Activated gamma-delta T cell treated with anti-CD3 and anti-CD28 coated beads, Interleukin-2, amount 50 U/mL, for 16 hours (primary cell): ENCODE results near the gene CD9.
"Not testable (repeated sequence)": the region's sequence is repeated elsewhere in the genome, so short reads cannot be mapped to it uniquely, and the experiment has no call there.

ENCODE experiments used
- DNase-seq: peaks from one replicate; pipeline ENCODE4 v3.0.0-alpha.2; 2020; ENCODE audit warnings: low read depth

The CD9 gene, protein sequence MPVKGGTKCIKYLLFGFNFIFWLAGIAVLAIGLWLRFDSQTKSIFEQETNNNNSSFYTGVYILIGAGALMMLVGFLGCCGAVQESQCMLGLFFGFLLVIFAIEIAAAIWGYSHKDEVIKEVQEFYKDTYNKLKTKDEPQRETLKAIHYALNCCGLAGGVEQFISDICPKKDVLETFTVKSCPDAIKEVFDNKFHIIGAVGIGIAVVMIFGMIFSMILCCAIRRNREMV

DNA sequence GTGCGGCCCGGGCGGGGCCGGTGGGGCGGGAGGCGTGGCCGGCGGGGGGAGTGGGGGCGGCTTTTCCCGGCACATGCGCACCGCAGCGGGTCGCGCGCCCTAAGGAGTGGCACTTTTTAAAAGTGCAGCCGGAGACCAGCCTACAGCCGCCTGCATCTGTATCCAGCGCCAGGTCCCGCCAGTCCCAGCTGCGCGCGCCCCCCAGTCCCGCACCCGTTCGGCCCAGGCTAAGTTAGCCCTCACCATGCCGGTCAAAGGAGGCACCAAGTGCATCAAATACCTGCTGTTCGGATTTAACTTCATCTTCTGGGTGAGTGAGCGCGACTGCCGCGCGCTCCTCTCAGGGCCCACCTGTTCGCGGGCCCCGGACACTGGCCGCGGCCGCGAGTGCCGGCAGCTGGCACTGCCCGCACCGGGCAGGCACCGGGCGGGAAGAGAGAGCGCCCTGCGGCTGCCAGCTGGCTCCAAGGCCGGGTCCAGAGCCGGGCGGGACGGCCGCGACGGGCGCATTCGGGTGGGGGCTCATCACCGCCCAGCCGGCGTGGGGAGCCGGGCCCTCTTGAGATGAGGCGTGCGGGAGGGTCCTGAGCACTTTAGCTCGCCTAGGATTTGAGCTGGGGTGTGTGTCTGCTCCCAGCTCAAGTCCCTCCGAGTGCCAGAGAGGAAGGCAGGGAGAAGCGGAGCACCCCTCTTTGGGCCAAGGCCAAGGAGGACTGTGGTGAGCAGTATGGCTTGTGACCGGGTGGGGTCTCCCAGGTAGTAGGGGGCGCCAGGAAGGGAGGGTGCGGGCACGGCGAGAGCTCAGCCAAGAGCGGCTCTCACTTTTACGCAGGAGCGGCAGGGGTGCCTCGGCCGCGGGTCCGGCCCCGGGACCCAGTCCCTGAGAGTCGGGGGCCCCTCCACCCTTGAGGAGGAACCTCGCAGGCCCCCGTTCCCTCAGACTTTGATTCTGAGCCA lies at the start of gene CD9:
Gene CD9 (plus strand): TSS at position 145 of the 957 bp plus-strand sequence. CDS start 100 bp downstream, at position 245.
- no peak for DNase-seq

DNA sequence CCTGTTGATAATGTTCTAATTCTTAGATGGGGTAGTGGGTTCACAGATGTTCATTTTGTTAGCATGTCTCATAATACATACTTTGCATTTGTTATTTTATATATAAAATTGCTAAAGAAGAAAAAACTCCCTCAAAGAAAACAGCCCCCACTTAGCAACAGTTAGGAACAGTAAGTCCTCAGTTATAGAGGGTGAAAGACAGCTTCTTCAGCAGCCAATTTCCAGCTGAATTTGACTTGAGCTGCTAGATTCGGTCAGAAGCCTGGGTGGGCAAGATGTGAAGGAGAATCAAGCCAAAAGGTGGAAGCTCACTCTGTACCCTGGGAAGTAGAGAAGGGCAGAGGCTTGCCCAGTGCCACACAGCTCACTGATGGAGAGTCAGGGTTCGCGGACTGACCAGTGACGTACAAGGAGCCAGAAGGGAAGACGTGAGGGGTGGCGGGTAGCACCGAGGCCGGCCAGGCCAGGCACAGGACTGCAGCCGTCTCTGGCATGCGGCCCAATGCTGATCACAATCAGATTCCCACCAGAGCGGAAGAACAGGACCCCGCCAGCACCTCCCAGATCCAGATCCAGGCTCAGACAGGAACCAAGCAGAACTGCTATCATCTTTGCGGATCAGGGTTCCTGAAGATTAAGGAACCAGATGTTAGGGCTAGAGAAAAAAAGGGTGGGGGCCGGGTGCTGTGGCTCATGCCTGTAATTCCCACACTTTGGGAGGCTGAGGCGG lies 45.3 kb upstream of the CD9 start:
- DNase-seq: no peak

DNA sequence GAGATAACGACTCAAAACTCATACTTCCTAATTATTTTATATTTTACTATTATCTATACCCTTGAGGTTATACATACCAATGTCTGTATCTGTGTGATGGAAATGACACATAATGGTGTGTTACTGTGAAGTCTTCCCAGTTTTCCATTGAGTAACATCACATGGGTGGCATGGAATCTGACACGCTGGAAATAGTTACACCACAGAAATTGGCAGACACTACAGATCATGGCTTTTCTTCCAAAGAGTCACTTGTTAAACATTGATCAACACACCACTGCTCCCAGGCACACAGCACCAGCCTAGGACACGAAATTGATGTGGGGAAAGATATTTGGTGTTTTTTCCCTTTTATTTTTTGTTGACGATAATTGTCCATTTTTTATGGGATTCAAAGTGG lies 42.7 kb upstream of the CD9 start:
- no peak for DNase-seq

DNA sequence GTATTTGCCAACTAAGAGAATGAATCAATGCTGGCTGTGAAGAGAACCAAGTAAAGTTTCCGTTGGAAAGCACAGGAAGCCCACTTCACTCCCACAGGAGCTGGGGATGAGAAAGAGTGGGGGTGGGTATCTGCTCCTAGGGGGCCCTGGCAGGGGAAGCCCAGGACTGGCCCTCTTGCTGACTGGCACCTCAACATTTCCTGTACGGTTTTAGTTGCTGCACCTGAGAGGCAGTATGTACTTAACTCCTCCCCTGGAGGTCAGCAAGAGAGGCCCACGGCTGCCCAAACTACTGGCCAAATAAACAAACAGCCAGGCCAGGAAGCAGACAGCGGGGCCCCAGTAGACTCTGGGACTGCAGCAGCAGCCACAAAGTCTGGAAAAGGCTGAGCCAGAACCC lies 41.9 kb upstream of the CD9 start:
- DNase-seq: no peak

DNA sequence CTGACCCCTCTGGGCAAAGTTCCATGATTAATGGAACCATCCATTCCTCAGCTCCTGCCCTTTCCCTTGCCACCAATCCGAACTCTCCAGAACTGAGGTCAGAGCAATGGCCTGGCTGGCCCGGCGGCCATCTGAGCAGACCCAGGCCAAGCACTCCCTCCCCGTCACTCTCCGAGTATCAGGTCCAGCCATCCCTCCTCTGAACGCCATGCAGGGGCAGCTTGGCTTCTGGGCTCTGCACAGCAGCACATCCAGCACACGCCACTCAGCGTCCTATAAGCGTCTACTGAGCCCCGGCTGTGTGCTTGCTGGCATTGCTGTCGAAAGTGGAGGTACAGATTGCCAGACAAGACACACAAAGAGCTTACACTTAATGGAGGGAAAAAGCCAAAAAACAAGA lies 41.5 kb upstream of the CD9 start:
- no peak for DNase-seq

DNA sequence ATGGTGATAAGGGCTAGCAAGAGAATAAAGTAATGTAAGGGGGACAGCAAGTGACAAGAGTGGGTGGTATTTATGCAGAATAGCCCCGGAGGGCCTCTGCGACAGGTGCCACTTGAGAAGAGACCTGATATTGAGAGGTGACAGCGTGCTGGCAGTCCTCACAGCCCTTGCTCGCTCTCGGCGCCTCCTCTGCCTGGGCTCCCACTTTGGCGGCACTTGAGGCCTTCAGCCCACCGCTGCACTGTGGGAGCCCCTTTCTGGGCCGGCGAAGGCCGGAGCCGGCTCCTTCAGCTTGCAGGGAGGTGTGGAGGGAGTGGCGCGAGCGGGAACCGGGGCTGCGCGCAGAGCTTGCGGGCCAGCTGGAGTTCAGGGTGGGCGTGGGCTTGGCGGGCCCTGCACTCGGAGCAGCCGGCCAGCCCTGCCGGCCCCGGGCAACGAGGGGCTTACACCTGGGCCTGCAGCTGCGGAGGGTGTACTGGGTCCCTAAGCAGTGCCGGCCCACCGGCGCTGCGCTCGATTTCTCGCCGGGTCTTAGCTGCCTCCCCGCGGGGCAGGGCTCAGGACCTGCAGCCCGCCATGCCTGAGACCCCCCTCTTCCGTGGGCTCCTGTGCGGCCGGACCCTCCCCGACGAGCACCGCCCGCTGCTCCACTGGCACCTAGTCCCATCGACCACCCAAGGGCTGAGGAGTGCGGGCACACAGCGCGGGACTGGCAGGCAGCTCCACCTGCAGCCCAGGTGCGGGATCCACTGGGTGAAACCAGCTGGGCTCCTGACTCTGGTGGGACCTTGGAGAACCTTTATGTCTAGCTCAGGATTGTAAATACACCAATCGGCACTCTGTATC lies 40.8 kb upstream of the CD9 start:
- not testable (repeated sequence) for DNase-seq

DNA sequence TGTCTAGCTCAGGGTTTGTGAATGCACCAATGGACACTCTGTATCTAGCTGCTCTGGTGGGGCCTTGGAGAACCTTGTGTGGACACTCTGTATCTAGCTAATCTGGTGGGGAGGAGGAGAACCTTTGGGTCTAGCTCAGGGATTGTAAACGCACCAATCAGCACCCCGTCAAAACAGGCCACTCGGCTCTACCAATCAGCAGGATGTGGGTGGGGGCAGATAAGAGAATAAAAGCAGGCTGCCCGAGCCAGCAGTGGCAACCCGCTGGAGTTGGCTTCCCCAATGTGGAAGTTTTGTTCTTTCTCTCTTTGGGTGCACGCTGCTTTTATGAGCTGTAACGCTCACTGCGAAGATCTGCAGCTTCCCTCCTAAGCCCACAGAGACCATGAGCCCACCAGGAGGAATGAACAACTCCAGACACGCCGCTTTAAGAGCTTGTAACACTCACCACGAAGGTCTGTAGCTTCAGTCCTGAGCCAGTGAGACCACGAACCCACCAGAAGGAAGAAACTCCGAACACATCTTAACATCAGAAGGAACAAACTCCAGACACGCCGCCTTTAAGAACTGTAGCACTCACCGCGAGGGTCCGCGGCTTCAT lies 40.1 kb upstream of the CD9 start:
- DNase-seq: not testable (repeated sequence)

DNA sequence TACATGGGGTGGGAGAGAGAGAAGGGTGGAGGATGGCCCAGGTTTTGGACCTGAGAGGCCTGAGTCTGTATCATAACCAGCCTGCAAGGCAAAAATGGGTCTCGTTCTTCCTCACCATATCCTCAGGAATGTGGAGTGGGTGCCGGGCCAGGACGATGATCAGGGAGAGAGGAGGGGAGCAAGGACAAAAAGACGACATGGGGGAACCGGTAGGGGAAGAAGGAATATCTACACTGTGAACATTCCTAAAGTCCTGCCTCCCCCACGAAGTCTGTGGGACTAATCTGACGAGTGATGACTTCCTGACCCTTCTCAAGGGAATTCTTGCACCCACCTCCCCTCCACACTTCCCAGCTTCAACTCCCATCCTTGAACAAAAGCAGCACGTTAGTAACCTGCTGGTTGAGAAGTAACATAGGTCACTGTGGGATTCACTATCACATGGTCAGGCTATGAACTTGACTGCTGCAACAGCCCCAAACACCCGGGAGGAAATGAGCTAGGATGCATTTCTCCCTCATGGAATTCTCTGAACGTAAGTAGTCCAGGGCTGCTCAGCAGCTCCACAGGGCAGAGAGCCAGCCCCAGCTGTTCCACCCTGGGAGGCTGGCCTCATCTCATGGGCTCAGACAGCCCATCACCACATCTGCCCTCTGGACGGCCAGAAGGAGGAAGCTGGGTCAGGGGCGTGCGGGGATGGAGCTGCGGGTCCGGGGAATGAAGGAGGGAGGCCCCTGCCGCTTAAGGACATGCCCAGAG lies 38.9 kb upstream of the CD9 start:
- no peak for DNase-seq

DNA sequence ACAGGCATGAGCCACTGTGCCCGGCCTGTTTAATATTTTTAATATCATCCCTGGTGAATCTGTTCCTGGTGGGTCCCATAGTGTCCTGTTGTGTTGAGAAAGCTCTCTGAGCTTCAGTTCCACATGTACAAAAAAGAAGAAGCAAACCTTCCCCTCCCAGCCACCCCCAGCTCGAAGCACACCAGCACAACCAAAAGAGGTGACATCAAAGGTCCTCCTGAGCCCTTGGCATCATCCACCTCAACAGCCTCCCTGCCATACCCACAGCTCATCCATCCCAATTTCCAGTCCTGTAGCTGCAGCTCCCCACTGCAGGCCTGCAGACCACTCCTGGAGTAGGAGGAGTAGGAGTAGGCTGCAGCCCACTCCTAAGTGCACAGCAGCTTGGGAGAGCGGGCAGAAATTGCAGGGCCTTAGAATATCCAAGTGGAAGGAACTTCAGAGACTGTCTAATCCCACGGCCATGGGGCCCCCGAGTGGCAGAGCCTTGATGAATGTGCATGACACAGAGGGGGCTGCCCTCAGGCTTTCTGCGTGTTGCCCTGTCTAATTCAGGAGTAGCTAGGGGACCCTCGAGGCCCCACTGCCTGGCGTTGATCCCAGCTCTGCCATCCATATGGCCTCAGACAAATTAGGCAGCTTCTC lies 36.7 kb upstream of the CD9 start:
- DNase-seq: no peak

DNA sequence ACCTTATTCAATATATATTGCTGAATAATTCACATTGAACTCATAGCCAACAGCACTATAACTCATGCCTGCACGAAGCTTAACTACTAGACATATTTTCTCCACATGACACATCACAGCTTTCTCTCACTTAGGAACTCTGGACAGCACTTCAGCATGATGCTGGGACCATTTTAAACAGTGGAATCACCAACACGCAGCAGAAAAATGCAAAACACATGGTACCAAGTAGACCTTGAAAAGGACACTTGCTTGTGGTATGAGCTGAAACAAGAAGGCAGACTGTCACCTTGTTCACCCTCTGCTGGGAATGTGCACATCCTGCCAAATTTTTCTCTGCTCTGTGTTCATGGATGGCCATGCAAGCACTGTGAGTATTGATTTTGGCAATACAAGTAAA lies 34.8 kb upstream of the CD9 start:
- no peak for DNase-seq

DNA sequence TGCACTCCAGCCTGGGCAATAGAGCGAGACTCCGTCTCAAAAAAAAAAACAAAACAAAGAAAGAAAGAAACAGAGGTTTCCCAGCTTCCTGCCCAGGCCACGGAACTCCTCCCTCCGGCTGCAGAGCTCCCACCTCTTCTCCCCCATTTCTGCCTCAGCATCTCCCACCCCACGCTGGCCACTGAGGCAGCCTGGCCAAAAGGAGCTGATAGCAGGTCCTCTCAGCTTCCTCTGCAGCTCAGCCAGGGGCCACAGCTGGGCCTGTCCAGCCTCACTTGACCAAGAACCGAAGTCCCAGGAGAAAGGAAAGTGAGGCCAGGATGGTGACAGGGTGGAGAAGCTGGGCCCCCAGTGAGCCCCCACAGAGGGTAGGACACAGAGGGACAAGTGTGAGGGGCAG lies 33.4 kb upstream of the CD9 start:
- no peak for DNase-seq

DNA sequence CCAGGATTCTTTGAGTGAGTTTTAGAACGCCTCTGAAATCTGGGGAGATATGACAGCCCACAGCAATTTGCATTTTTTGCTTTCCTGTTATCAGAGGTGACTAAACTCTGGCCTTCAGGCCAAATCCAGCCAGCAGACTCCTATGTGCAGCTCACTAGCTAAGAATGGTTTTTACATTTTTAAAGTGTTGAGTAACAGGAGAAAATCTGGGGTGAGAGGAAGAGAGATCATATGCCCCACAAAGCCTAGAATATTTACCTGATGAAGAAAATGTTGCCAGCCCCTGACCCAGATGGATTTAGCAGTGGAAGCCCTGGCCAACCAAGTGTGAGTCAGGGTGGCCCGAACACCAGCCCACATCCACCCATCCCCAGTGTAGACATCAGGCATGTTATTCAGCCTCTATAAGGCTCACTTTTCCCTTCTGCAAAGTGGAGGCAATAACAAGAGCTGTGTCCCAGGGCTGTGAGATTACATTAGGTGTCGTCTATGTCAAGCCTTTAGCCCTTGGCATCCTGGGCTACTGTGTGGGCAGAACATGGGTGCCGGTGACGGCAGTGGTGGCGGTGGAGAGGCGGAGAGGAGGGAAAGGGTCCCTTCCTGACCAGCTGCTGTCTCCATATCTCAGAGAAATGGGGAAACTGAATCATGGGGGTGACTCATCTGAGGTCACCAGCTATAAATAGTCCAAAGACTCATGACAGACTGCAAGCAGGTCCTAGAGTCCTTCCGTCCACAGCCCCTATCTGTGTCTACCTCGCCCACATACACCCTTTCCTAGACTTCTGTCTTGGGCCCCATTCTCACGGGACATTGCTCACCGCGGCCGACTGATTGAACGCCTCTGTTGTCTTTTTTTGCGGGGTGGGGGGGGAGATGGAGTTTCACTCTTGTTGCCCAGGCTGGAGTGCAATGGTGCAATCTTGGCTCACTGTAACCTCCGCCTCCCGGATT lies 32.6 kb upstream of the CD9 start:
- peak; percentile 45 for DNase-seq

DNA sequence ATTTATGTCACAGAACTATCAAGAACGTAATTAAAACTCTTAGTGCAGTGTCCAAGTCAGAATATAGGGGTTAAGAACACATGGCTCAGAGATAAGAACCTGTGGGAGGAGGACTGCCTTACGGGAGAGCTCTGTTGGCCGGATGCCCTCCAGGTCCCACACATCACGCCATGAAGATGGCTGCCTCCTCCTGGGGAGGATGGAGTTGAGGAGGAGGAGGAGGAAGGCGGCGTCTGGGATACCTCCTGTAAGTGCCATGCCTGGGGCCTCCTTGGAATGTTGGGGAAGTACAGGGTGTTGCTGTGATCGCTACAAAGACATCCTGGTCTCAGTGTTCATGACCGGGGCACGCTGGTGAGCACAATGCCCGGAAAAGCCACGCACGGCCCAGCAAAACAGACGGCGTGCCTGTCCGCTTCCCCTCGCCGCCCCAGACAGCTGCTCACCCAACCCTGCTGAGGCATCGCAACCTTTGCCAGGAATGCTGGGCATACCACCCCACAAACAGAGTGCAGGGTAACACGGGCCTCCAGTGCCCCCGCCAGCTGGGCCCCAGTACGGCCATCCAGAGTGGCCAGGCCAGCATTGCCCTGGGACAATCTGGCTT lies 28.7 kb upstream of the CD9 start:
- DNase-seq: no peak

DNA sequence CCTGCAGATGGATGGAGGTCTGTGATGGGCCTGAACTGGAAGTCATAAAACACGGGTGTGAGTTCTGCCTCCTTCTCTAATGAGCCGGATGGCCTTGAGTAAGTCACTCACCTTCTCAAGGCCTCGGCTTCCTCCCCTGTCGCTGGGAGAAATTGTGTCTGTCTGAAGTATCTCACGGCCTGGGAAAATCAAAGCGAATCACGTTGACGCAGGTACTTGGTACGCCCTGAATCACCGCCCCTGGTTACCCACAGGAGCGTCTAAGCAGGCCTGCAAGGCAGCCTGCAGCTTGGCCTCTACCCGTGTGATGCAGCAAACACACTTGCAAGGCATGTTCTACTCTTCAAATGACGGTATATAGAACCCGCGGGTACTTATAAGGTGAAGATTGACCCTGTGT lies 28.1 kb upstream of the CD9 start:
- no peak for DNase-seq

DNA sequence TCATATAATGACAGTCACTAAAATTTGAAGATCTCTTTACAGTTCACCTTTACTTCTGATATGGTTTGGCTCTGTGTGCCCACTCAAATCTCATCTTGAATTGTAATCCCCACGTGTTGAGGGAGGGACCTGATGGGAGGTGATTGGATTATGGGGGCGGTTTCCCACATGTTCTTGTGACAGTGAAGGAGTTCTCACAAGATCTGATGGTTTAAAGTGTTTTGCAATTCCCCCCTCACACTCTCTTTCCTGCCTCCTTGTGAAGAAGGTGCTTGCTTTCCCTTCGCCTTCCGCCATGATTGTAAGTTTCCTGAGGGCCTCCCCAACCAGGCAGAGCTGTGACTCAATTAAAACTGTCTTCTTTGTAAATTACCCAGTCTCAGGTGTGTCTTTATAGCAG lies 27.3 kb upstream of the CD9 start:
- no peak for DNase-seq

DNA sequence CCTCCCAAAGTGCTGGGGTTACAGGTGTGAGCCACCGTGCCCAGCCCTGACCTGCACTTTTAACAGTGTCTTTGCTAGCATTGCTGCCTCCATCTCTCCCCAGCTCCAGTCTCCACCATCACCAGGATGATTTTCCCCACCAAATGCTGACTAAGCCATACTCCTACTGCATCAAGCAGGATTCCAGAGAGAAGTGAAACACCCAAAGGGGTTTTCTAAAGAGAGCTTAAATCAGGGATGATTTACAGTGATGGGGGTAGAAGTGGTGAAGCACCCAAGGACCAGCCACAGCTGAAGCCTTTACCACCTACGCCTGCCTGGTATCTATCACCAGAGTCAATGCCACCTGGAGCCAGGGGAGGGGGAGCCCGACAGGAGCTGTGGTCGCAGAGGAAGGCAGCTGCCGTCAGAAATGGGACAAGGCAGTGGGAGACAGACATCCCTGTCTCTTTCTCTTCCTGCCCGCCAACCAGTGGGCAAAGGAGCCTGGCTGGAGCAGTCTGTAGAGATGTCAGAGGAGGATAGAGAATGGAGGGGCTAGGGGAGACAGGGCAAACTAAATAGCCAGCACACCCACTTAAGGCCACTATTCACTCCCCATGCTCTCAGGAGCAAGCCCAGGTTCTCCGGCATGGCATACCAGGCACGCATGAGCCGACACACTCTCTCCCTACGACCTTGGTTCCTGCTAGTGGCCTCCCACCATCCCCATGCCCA lies 22.4 kb upstream of the CD9 start:
- DNase-seq: no peak

DNA sequence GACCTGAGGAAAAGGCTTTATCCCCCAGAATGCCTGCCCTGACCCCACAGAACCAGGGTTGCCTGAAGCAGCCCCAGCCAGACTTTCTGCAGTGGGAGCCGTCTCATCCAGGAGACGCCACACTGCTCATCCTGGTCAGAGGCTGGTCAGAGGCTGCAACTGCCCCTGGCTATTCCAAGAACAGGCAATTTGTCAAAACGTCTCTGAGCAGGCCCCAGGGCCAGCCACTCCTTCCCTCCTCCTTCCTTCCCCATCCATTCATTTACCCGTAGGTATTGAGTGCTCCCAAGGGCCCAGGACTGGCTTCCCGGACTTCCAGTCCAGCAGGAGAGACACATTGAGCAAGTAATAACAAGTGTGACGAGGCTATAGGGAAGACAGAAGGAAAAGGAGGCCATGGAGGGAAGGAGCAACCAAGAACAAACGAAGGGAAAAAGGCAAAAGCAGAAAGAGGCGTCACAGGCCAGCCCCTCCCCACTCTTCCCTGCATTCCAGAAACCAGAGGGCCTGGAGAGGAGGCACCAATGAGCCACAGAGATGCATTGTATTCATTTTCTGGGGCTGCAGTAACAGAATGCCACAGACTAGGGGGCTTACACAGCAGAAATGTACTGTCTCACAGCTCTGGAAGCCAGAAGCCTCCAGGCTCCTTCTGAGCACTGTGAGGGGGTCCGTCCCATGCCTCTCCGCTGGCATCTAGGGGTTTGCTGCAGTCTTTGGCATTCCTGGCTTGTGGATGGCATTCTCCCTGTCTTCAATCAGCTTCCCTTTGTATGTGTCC lies 21.0 kb upstream of the CD9 start:
- DNase-seq: no peak
